LoVo (cell line): ENCODE data around the gene KCNIP4.

Experiments used
- DNase-seq: peaks from one replicate; pipeline ENCODE4 v3.0.0-alpha.2; 2016; ENCODE audit warnings: low spot score

KCNIP4 gene

DNA sequence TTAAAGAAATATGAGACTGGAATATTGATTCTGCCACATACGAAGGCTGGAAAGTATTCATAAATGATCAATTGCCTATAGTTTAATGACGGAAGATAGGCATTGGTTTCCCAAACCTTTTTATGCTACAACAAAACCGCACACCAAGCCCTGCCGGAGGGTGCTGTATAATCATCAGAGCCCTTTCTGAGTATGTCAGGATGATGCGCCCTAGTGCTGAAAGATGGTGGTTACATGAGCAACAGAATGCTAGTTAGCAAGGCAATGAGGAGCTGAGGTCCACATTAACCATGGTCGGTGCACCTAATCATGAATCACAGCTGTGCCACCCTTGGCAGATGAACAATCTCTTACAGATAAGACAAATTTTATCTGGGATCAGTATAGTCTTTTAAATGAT lies 757.3 kb downstream of the KCNIP4 start:
- no peak for DNase-seq

- DNase-seq, result no peak
These were observed 763.8 kb downstream of the KCNIP4 start for GRCh38 chr4:21184788-21185187.

GRCh38 chr4:21181716-21182115 lies 766.9 kb downstream of the KCNIP4 start:
- DNase-seq, result no peak

- no peak for DNase-seq
These were observed 770.7 kb downstream of the KCNIP4 start for GRCh38 chr4:21177871-21178270.

DNA sequence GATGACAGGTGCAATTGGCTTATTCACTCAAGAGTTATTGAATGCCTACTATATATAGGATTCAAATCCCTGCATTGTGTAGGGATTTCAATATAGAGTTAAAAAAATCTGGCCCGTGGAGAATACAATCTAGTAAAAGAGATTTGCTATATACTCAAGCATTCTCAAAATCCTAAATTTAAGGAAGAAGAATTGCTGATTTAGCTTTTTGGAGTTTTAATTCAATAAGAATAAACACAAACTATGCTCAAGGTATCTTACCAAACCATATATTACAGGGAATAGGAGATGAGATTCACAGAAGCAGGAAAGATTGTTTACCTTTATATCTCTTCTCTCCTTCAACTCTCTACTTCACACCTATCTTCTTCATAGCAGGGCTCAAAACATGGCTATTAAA lies 771.5 kb downstream of the KCNIP4 start:
- DNase-seq, result no peak

DNA sequence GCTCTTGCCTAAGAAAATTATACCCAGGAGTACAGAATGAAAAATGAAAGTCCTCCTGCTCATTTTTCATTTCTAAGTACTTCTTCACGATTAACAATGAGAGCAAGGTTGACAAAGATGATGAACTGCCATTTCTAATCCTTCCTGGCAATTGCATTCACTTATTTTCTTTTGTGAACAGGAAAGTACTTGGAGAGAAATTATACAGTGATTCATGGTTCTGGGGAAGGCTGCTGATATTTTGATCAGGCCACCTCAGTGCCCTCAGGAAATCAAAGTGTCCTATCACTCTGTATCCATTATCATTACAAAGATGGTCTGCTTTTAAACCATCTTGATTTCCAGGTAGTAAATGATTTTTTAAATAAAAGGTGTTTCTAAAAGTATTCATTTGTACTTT lies 780.9 kb downstream of the KCNIP4 start:
- DNase-seq, result no peak

DNA sequence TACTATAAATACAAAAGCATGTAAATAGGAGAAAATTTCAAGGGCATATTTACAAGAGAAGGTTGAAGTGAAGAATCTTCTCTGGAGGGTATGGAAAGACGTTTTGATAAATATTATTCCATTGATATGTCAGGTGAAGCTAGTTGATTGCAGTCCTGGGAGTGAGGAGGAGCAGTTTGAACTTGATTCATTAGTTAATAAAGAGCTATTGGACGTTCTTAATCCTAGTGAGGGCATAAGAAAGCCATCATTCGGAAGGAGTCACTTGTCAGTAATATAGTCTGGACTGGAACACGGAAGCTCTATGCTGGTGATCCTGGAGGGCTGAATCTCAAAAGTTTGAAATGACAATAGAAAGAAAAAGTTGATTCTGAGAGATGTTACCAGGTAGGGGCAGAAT lies 793.2 kb downstream of the KCNIP4 start:
- DNase-seq, result no peak

DNA sequence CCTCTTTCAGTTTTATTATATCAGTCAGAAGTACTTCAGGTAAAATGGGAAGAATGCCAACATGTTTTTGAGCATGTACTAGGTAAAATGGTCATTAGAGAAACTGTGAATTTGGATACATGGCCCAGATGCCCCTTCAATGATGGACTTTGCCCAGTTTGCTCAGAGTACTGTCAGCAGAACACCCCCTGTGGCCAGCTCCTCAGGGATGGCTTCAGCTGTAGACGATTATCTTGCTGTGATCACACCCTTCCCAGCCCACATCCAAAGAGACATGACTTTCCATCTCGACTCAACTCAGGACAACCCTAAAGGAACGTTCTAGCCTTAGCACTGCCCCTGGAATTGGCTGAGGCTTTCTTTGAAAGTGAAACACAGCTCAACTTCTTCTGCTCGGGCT lies 809.2 kb downstream of the KCNIP4 start:
- DNase-seq, result no peak

GRCh38 chr4:21136051-21136630 lies 812.4 kb downstream of the KCNIP4 start:
- DNase-seq, result no peak

- no peak for DNase-seq
These were observed 813.6 kb downstream of the KCNIP4 start for GRCh38 chr4:21134994-21135393.

DNA sequence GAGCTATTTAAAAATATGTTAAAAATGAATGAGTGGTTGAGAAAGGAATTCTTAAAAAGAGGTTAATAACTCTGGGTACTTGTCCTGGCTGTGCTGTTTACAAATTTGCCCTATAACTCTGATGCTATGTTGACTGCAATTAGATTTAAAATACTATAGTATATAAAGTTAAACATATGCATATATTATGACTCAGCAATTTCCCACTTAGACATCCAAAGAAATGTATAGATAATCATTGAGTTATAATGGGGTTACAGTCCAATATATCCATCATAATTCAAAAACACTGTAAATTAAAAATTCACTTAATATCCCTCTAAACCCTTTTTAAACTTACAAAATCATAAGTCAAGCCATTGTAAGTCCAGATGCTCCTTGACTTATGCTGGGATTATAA lies 818.0 kb downstream of the KCNIP4 start:
- no peak for DNase-seq

- no peak for DNase-seq
These were observed 822.5 kb downstream of the KCNIP4 start for GRCh38 chr4:21126014-21126512.

GRCh38 chr4:21118301-21118700 lies 830.3 kb downstream of the KCNIP4 start:
- no peak for DNase-seq

GRCh38 chr4:21117541-21118180 lies 830.9 kb downstream of the KCNIP4 start:
- no peak for DNase-seq

DNA sequence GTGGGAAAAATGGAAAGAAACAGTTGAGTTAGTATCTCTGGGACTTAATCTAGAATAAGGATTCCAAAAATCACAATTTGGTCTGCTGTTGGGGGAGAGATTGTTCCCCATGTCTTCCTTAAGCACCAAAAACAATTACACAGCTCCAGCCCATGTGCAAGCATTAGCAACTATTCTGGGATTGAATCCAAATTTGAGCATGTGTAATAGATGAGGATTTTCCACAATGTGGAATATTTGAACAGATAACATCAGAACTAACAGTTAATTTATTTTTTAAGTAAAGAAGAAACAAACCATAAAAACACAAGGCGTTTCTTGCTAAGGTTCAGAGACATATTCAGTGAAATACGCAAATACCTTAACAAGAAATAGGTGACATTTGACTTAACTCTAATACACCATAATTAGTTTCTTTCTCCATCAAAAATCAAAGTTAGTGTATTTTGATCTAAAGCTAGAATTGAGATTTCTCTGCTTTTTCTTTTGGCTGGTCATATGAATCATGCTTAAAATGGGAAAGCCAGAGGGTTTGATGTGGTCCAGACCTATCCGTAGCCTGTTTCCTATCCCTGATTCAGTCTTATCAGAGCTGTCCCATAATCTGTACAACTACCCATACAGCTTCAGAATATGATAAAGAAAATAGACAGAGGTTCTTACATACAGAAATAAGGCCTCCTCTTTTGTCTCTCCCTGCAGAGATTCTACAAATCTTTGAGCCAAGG lies 834.9 kb downstream of the KCNIP4 start:
- DNase-seq, result no peak

- no peak for DNase-seq
These were observed 845.9 kb downstream of the KCNIP4 start for GRCh38 chr4:21102667-21103066.

GRCh38 chr4:21097865-21098264 lies 850.7 kb downstream of the KCNIP4 start:
- DNase-seq, result no peak

GRCh38 chr4:21097026-21097425 lies 851.5 kb downstream of the KCNIP4 start:
- no peak for DNase-seq

DNA sequence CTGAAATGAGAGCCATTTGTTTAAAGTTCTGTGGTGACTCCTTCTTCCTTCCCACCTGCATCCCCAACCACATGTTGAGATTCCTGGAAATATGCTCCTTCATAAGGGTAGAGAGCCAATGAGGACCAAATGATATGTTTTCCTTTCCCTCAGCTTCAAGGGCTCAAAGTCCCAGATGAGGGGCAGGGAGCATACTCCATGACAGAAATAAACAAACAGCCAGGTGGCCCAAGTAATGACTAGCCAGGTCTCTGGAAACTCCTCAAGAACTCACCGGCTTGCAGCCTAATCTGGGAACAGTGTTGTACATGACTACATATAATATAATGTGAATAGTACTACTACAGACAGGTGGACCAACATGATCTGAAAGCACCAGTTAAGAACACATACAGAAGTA lies 856.0 kb downstream of the KCNIP4 start:
- no peak for DNase-seq

DNA sequence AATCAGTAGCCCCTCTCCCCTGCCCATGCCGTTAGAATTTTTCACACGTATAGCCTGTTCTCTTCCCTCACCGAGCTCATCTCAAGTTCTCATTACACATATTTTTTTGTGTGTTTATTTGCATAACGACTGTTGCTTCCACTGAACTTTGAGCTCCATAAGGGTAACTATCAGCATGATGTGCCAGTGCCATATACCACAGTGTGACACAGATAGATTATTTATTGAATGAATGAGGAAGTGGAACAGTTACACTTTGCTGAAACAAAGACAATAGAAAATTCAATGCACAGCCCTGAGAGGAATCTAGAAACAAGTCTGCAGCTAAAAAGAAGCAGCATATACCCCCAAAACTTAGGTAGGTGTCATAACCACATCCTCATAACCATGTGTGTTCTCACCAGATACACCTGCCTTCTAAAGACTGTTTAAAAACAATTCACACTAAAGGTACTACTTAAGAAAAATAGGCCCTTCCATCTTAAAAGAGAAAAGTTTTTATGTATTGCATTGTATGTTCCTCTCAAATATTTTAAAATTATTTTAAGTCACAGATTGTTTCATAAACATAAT lies 858.4 kb downstream of the KCNIP4 start:
- no peak for DNase-seq

DNA sequence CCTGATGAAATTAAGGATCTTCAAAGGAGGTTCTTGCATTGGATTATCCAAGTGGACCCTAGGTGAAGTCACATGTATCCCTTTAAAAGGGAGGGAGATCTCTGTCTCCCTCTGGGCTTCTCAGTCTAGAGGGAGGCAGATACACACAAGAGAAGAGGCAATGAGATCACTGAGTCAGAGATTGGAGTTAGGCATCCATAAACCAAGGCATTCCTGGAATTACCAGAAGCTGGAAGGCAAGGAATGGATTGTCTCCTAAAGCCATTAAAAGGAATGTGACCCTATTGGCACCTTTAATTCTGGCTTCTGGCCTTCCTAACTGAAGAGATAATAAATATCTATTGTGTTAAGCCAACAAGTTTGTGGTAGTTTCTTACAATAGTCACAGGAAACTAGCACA lies 865.2 kb downstream of the KCNIP4 start:
- DNase-seq, result no peak

GRCh38 chr4:21077967-21078366 lies 870.6 kb downstream of the KCNIP4 start:
- no peak for DNase-seq

DNA sequence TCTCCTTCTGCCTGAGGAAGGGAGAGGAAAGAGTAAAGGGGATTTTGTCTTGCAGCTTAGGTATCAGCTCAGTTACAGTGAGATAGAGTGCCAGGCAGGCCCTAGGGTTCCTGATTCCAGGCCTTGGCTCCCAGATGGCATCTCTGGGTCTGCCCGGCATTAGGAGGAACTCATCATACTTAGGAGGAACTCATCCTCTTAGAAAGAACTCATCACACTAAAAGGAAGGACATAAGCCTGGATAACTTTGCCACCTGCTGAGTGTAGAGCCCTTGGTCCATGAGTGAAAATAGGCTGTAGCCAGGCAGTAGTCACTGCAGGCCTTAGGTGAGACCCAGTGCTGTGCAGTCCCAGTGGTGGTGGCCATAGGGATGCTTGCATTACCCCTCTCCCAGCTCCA lies 881.2 kb downstream of the KCNIP4 start:
- no peak for DNase-seq
